Neural progenitor cell (in vitro differentiated cells): Measurements from ENCODE around the gene GRB7. TPM values are rescaled to one million over a fixed set of nuclear protein-coding genes. Genes with fewer than 3 reads are reported as not detected.

Experiments
- DNase-seq: peaks from one replicate; pipeline ENCODE4 v3.0.0-alpha.2; 2016; ENCODE audit warnings: low spot score
- H2AFZ ChIP-seq: fragments of 200-600 bp; sonication (generic); replicated peaks from 2 replicates; pipeline ENCODE4 v1.6.1; 2016; ENCODE audit warnings: antibody characterized with exemption
- H3F3A ChIP-seq: fragments of 200-600 bp; sonication (generic); 2 replicates; pipeline ENCODE4 v1.6.1; 2016; ENCODE audit warnings: antibody characterized with exemption, low read depth
- H3K27ac ChIP-seq: fragments of 200-600 bp; sonication (generic); 2 replicates; pipeline ENCODE4 v1.5.1; 2016; ENCODE audit warnings: mild to moderate bottlenecking
- H3K27me3 ChIP-seq: fragments of 200-600 bp; sonication (generic); 2 replicates; pipeline ENCODE4 v1.6.1; 2016; ENCODE audit warnings: mild to moderate bottlenecking, moderate library complexity
- H3K36me3 ChIP-seq: fragments of 200-600 bp; sonication (generic); 2 replicates; pipeline ENCODE4 v1.5.1; 2016
- H3K4me1 ChIP-seq: fragments of 200-600 bp; sonication (generic); 2 replicates; pipeline ENCODE4 v1.6.1; 2016; ENCODE audit warnings: mixed run types
- H3K4me2 ChIP-seq: fragments of 200-600 bp; sonication (generic); 2 replicates; pipeline ENCODE4 v1.6.1; 2016
- H3K4me3 ChIP-seq: fragments of 200-600 bp; sonication (generic); 2 replicates; pipeline ENCODE4 v1.5.1; 2016
- H3K79me2 ChIP-seq: fragments of 200-600 bp; sonication (generic); 2 replicates; pipeline ENCODE4 v1.6.1; 2016; ENCODE audit warnings: low read depth
- H3K9ac ChIP-seq: fragments of 200-600 bp; sonication (generic); 2 replicates; pipeline ENCODE4 v1.6.1; 2016
- H3K9me3 ChIP-seq: fragments of 200-600 bp; sonication (generic); 2 replicates; pipeline ENCODE4 v1.5.1; 2016; ENCODE audit warnings: low read depth
- H4K20me1 ChIP-seq: fragments of 200-600 bp; sonication (generic); 2 replicates; pipeline ENCODE4 v1.6.1; 2016; ENCODE audit warnings: low read depth
- H3K27ac Mint-ChIP-seq: 3 replicates; pipeline ENCODE4 v1.8.0; 2021; ENCODE audit warnings: mixed read lengths
- H3K27me3 Mint-ChIP-seq: 2 replicates; pipeline ENCODE4 v1.8.0; 2022; ENCODE audit warnings: low read depth, mild to moderate bottlenecking, inconsistent platforms, moderate library complexity, mixed read lengths; ENCODE audit not compliant: insufficient read depth
- H3K36me3 Mint-ChIP-seq: 3 replicates; pipeline ENCODE4 v1.8.0; 2021; ENCODE audit warnings: mixed read lengths
- H3K4me1 Mint-ChIP-seq: 3 replicates; pipeline ENCODE4 v1.8.0; 2021; ENCODE audit warnings: mixed read lengths
- H3K4me3 Mint-ChIP-seq: 3 replicates; pipeline ENCODE4 v1.8.0; 2021; ENCODE audit warnings: mild to moderate bottlenecking, moderate library complexity, mixed read lengths
- H3K9me3 Mint-ChIP-seq: 3 replicates; pipeline ENCODE4 v1.8.0; 2020; ENCODE audit warnings: mixed read lengths
- EZH2 ChIP-seq: fragments of 200-600 bp; sonication (generic); IDR thresholded peaks from 2 replicates; pipeline ENCODE4 v1.6.1; 2017; ENCODE audit warnings: antibody characterized with exemption, mild to moderate bottlenecking, moderate library complexity
- EZH2phosphoT487 ChIP-seq: fragments of 200-600 bp; sonication (generic); IDR thresholded peaks from 2 replicates; pipeline ENCODE4 v1.6.1; 2017; ENCODE audit warnings: antibody characterized with exemption
- total RNA-seq: library from RNA; depleted of rRNA; stranded (reverse); fragments of >200 nt; gene quantifications from 2 replicates; pipeline ENCODE4 v1.2.3, GENCODE V29; 2015; ENCODE audit warnings: low replicate concordance
- TF ChIP-seq, protein P1 (sequence below): fragments of 200-600 bp; sonication (generic); IDR thresholded peaks from 2 replicates; pipeline ENCODE4 v1.5.1; 2017; ENCODE audit warnings: antibody characterized with exemption, mild to moderate bottlenecking

Gene GRB7
- total RNA-seq, 1 donor from 2014 or later = 6.0 TPM

DNA sequence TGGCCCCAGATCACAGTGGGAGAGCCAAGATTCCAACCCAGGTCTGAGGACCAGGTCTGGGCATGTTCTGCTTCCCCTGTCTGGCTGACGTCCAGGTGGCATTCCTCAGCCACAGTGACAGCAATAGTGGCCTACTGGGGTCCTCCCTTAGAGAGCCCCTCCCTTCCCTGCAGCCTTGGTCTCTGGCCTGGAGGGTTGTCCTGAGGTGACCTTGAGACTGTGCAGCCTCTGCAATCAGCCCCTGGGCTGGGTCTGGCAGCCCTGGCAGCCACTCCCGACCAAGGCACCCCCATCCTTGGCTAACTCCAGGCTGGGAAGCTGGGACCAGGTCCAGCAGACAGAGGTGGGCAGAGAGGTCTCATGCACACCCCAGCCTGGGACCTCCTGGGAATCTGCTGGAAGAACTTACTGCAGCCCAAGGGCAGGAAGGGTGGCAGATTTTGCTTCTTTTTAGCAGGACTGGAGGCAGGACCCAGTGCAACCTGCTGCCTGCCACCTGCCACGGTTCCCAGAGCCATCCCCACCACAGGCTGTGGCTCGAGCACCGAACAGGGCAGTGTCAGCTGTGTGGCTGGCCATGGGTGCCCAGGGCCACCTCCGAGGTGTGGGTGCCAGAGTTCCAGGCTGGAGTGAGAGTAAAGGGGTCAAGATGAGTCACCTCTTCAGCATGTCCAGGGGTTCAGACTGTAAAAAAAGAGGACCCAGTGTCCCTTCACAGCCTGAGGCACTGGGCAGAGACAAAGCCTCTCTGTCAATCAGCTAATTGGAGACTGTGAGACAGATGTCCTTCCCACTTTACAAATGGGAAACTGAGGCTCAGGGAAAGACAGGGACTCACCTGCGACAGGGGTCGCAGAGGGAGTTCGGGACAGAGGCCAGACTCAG, 12.6 kb downstream of the GRB7 start:
- Mint-ChIP-seq H3K27me3 (peaks cover 7% of the 10 kb centered on the region), H3K27ac (no peak overlapping the region), H3K4me3 (no peak overlapping the region), H3K36me3 (no peaks in the 10 kb centered on the region), H3K9me3 (no peaks in the 10 kb centered on the region), H3K4me1 (peaks cover 8% of the 10 kb centered on the region)
- Histone ChIP-seq H3K79me2 (no peaks in the 10 kb centered on the region), H3K4me3 (no peak overlapping the region), H3K27me3 (peaks cover 24% of the 10 kb centered on the region), H3K9ac (no peak overlapping the region), H3K4me2 (no peak overlapping the region), H3K9me3 (no peaks in the 10 kb centered on the region), H3F3A (peaks cover 16% of the 10 kb centered on the region), H3K4me1 (peaks cover 4% of the 10 kb centered on the region), H4K20me1 (no peaks in the 10 kb centered on the region), H3K27ac (no peak overlapping the region), H2AFZ (no peak overlapping the region), H3K36me3 (no peaks in the 10 kb centered on the region)
- DNase-seq = no peak
- TF ChIP-seq, protein P1, sequence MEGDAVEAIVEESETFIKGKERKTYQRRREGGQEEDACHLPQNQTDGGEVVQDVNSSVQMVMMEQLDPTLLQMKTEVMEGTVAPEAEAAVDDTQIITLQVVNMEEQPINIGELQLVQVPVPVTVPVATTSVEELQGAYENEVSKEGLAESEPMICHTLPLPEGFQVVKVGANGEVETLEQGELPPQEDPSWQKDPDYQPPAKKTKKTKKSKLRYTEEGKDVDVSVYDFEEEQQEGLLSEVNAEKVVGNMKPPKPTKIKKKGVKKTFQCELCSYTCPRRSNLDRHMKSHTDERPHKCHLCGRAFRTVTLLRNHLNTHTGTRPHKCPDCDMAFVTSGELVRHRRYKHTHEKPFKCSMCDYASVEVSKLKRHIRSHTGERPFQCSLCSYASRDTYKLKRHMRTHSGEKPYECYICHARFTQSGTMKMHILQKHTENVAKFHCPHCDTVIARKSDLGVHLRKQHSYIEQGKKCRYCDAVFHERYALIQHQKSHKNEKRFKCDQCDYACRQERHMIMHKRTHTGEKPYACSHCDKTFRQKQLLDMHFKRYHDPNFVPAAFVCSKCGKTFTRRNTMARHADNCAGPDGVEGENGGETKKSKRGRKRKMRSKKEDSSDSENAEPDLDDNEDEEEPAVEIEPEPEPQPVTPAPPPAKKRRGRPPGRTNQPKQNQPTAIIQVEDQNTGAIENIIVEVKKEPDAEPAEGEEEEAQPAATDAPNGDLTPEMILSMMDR = no peak
- TF ChIP-seq EZH2phosphoT487 (no peak), EZH2 (no peak)

DNA sequence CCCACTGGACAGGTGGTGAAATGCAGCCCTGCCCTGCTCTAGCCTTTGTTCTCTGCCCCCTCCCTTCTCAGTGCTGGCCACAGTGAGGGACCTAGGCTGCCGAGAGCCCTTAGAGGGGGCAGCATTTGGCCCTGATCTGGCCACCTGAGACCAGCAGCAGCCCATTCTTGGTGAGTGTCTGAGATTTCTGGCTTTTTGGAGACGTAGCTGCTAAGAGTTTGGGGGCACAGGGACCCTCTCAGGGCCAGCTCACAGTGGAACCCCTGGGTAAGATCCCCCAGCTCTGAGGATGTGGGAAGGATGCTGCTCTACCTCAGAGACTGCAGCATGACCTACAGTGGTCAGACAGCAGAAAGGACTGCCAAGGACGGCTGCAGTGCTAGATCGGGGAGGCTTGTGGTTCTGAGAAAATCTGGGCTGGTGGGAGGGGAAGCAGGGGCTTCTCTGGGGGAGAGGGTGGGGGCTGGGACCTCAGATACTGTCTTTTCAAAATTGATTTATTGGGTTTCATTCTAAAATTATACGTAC, 13.3 kb downstream of the GRB7 start:
- no peak overlapping the region for H3K4me2 ChIP-seq
- peaks cover 31% of the 10 kb centered on the region for H3K27me3 ChIP-seq
- H3F3A ChIP-seq = peaks cover 17% of the 10 kb centered on the region
- H3K27ac ChIP-seq = no peak overlapping the region
- no peaks in the 10 kb centered on the region for H3K36me3 ChIP-seq
- peaks cover 8% of the 10 kb centered on the region for H3K27me3 Mint-ChIP-seq
- H3K9me3 ChIP-seq = no peaks in the 10 kb centered on the region
- H3K4me3 ChIP-seq = no peak overlapping the region
- no peak for TF ChIP-seq EZH2phosphoT487
- no peak for TF ChIP-seq EZH2
- TF ChIP-seq, protein P1 = no peak
- no peaks in the 10 kb centered on the region for H3K36me3 Mint-ChIP-seq
- H2AFZ ChIP-seq = no peak overlapping the region
- no peak overlapping the region for H3K27ac Mint-ChIP-seq
- no peaks in the 10 kb centered on the region for H3K79me2 ChIP-seq
- peaks cover 4% of the 10 kb centered on the region for H3K4me1 ChIP-seq
- H3K4me1 Mint-ChIP-seq = peaks cover 10% of the 10 kb centered on the region
- H3K4me3 Mint-ChIP-seq = no peak overlapping the region
- no peaks in the 10 kb centered on the region for H3K9me3 Mint-ChIP-seq
- H4K20me1 ChIP-seq = no peaks in the 10 kb centered on the region
- no peak for DNase-seq
- H3K9ac ChIP-seq = no peak overlapping the region

DNA sequence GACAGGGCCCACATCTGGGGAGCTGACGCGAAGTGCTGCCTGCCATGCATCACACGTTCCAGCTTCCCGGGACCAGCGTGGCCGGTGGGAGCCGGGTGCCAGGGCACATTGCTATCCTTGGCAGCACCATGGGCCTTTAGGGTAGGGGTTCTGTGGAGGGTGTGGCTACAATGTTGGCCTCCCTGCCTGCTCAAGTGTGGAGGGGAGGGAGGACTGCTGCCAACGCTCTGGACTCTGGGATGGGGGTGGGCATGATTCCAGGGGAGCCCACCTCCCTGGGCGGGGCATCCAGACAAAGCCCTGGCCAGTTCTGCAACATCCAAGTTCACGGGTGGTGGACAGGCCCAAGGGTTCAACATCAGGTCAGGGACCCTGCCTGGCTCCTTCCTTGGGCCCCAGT, 13.9 kb downstream of the GRB7 start:
- no peak for DNase-seq
- no peak overlapping the region for H3K9ac ChIP-seq
- H3K27ac Mint-ChIP-seq = no peak overlapping the region
- peaks cover 10% of the 10 kb centered on the region for H3K4me1 Mint-ChIP-seq
- peaks cover 34% of the 10 kb centered on the region for H3K27me3 ChIP-seq
- no peak for TF ChIP-seq EZH2phosphoT487
- TF ChIP-seq, protein P1 = no peak
- no peak for TF ChIP-seq EZH2
- peaks cover 17% of the 10 kb centered on the region for H3F3A ChIP-seq
- H3K36me3 ChIP-seq = no peaks in the 10 kb centered on the region
- H3K27me3 Mint-ChIP-seq = peaks cover 8% of the 10 kb centered on the region
- H3K79me2 ChIP-seq = no peaks in the 10 kb centered on the region
- H3K4me2 ChIP-seq = no peak overlapping the region
- no peaks in the 10 kb centered on the region for H3K36me3 Mint-ChIP-seq
- H2AFZ ChIP-seq = no peak overlapping the region
- no peak overlapping the region for H3K27ac ChIP-seq
- H3K9me3 ChIP-seq = no peaks in the 10 kb centered on the region
- H3K4me3 ChIP-seq = no peak overlapping the region
- no peaks in the 10 kb centered on the region for H4K20me1 ChIP-seq
- peaks cover 4% of the 10 kb centered on the region for H3K4me1 ChIP-seq
- no peak overlapping the region for H3K4me3 Mint-ChIP-seq
- no peaks in the 10 kb centered on the region for H3K9me3 Mint-ChIP-seq
